GM12873 (cell line): ENCODE results near the gene VCL.

Source experiments
- CTCF ChIP-seq: IDR thresholded peaks from 2 replicates; pipeline ENCODE4 v1.5.1; 2012; ENCODE audit warnings: low read depth, mild to moderate bottlenecking, moderate library complexity, low read length, control low read depth; ENCODE audit not compliant: insufficient read depth; ENCODE audit errors: missing control alignments

The VCL gene

GRCh38 chr10:73975388-73975787 is 22.5 kb upstream of the VCL start:
- TF ChIP-seq CTCF, result no peak

- TF ChIP-seq CTCF, result no peak
Observed at GRCh38 chr10:73979141-73979808, 18.6 kb upstream of the VCL start.

GRCh38 chr10:73979809-73980433 is 18.0 kb upstream of the VCL start:
- TF ChIP-seq CTCF, result no peak

- no peak for TF ChIP-seq CTCF
Observed at GRCh38 chr10:73981812-73982211, 16.1 kb upstream of the VCL start.

GRCh38 chr10:73983096-73984047 is 14.5 kb upstream of the VCL start:
- no peak for TF ChIP-seq CTCF

GRCh38 chr10:73989594-73990150 is 8.2 kb upstream of the VCL start:
- TF ChIP-seq CTCF, result no peak
